HG02973 (cell line): ENCODE data around the gene ZDHHC11B.

Experiments
- ATAC-seq: cut with Tn5 transposase; IDR thresholded peaks from one replicate; pipeline ENCODE4 v1.9.1; 2021; ENCODE audit warnings: moderate library complexity; ENCODE audit not compliant: unreplicated experiment

Gene ZDHHC11B

DNA sequence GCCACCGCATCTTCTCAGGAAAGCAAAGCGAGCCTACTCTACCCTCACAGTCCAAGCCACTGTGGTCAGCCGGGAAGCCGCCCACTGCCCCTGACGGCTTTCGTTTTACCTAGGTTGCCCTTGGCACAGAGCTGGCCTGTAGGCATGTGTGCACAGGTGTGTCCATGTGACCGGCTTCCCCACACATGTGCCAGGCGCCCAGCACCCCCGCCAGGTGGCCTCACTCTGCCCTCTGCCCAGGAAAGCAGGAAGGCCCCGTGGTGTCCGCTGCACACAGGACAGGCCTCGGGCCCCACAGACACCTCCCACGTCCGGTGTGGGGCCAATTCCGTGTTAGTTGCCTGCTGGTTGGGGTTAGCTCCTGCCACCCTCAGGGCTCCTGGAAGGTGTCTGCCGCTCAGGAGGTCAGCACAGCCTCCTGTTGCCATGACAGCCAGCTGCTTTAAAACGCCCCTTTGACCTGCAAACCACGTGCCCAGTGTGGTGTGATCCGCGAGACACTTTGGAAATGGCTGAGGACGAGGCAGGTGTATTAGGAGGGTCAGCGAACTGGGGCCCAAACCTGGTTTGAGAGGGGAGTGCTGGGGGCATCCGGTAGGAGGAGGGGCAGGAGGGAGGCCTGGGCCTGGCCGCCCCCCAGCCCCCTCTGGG is 120.1 kb downstream of the ZDHHC11B start:
- no peak for ATAC-seq

DNA sequence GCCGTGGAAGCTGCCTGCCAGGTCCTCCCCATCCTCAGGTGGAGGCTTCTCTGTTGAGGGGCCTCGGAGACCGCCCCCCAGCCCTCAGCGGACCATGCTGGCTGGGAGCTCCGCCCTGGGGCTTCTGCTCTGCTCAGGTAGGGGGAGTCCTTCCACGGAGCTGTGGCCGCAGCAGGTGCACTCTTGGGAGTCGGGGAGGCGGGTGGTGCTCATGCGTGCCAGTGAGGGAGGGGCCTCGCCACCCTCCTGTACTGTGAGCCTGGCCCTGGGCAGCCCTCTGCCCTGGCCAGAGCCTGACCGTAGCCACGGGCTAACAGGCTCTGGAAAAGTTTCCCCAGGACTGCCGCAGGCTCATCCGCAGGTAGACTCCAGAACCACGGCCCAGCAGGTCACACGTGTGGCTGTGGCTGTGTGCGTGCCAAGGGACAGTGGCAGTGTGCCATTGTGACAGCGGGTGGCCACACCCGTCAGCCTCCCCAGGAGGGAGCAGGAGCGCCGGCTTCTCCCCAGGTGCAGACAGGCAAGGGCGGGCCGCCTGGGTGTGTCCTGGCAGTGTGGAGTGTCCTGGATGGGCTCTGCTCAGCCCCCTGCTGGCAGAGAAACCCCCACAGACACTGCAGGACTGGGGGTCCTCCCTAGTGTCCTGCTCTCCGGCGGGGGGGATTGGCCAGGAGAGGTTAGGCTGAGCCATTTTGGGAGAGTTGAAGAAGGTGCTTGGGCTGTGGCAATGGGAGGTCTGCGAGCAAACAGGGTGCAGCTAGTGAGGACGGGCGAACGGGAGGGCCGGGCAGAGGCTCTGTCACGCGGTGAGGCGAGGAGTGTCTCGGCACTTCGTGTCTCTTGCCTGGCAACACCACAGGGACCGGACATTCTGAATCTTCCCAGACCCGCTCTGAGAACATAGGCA is 120.8 kb downstream of the ZDHHC11B start:
- ATAC-seq = no peak

DNA sequence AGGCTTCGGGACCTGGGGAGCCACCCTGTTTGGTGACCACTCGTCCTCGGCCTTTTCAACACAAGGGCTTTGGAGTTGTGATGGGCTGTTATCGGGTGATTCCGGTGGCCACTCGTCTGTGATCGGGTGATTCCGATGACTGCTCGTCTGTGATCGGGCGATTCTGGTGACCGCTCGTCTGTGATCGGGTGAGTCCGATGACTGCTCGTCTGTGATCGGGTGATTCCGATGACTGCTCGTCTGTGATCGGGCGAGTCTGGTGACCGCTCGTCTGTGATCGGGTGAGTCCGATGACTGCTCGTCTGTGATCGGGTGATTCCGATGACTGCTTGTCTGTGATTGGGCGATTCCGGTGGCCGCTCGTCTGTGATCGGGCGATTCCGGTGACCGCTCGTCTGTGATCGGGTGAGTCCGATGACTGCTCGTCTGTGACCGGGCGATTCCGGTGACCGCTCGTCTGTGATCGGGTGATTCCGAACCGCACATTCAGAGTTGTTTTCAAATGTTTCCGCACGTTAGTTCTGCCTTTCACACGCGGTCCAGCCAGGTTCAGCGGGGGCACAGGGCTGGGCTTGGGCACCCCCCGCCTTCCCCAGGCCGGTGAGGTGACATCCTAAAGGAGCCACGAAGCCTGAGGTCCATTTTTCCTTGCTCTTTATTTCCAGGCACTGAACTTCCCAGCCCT is 121.6 kb downstream of the ZDHHC11B start:
- no peak for ATAC-seq

DNA sequence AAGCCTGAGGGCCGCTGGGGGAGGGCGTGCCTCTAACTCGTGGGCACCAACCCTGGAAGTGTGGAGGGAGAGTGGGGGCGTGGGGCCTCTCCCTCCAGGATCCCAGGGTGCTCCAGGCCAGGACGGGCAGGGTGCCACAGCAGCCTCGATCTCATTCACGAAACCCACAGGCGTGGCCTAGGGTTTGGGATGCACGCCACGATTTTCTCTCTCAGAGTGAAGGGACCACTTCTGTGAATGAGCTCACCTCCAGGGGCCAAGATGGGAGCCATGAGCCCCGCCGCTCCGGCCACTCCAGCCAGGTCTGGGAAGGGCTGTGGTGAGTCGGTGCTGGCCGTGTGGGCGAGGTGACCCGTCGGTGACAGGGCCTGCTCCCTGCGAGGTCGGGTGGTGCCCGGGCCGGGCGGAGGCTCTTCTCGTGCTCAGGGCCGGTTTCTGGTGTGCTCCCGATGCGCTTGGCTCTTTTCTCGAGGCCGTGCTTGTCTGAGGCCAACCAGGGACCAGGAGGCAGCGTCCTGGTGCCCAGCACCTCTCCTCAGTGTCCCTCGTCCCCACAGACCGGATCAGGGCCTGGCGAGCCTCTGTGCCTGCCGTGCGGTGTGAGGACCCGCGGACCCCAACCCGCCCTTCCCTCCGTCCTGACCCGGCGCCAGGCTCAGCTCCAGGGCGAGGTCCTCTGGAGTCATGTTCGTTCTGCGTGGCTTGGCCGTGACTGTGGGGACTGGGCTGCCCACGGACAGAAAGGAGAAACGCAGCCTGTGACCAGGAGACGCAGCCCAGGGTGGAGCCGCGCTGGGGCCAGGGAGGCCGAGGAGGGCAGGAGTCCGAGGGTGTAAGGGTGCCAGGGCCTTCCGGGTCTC is 122.4 kb downstream of the ZDHHC11B start:
- no peak for ATAC-seq

DNA sequence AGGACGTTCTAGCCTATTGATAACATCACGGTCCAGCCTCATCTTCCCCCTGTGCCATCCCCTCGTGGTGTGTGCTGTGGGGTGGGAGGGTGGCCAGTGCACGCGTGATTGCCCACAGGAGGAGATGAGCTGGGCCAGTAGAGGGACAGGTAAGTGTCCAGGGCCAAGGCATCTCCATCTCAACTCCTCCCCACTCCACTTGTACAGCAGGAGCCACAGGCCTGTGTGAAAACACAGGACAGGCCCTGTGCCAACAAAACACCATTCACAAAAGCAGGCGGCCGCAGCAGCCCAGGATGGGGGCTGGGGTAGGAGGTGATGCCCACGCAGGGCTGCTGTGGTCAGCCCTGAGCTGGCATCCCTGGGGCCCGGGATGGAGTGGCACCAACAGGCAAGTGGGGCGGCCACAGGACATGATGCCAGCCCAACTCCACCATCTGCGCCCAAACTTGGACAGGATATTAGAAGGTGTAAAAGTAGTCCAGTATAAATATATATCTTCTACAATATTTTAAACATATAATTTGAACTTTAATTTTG is 124.0 kb downstream of the ZDHHC11B start:
- no peak for ATAC-seq
